Rectal smooth muscle tissue (tissue), 1 donor: ENCODE data around the gene ZNF638.

Experiments used
- H3K27ac ChIP-seq: one replicate; pipeline ENCODE4 v1.7.0; 2013; ENCODE audit warnings: low read depth, low read length, inconsistent platforms
- H3K27me3 ChIP-seq: one replicate; pipeline ENCODE4 v1.7.0; 2013; ENCODE audit warnings: low read length; ENCODE audit not compliant: control insufficient read depth, insufficient read depth
- H3K36me3 ChIP-seq: one replicate; pipeline ENCODE4 v1.7.0; 2013; ENCODE audit warnings: low read length; ENCODE audit not compliant: control insufficient read depth, insufficient read depth
- H3K4me1 ChIP-seq: one replicate; pipeline ENCODE4 v1.7.0; 2013; ENCODE audit warnings: low read length; ENCODE audit not compliant: control insufficient read depth, insufficient read depth
- H3K4me3 ChIP-seq: one replicate; pipeline ENCODE4 v1.7.0; 2013; ENCODE audit warnings: low read length
- H3K9ac ChIP-seq: one replicate; pipeline ENCODE4 v1.7.0; 2013; ENCODE audit warnings: low read length

ZNF638 gene

GRCh38 chr2:71453404-71454220 lies 122.0 kb downstream of the ZNF638 start, which contains the start of gene DYSF:
DYSF (plus strand) TSS chr2:71453561.
- H3K9ac ChIP-seq = no peak within 1 kb of the TSS
- H3K27ac ChIP-seq = peak within 1 kb of the TSS; percentile 79
- H3K27me3 ChIP-seq = no peaks in the 10 kb centered on the region
- peaks cover 41% of the 10 kb centered on the region for H3K4me1 ChIP-seq
- H3K36me3 ChIP-seq = no peaks in the 10 kb centered on the region
- H3K4me3 ChIP-seq = peak within 1 kb of the TSS; percentile 83

- no peak overlapping the region for H3K9ac ChIP-seq
- H3K27me3 ChIP-seq = no peaks in the 10 kb centered on the region
- peaks cover 44% of the 10 kb centered on the region for H3K4me1 ChIP-seq
- no peaks in the 10 kb centered on the region for H3K36me3 ChIP-seq
- H3K4me3 ChIP-seq = peak overlapping the region; percentile 83
- peak overlapping the region; percentile 79 for H3K27ac ChIP-seq
These were observed 122.8 kb downstream of the ZNF638 start for GRCh38 chr2:71454221-71455010.

GRCh38 chr2:71455011-71455740 lies 123.6 kb downstream of the ZNF638 start:
- Histone ChIP-seq H3K36me3 (no peaks in the 10 kb centered on the region), H3K4me1 (peaks cover 44% of the 10 kb centered on the region), H3K4me3 (peak overlapping the region; percentile 83), H3K27me3 (no peaks in the 10 kb centered on the region), H3K27ac (peak overlapping the region; percentile 79), H3K9ac (no peak overlapping the region)

- Histone ChIP-seq H3K27me3 (no peaks in the 10 kb centered on the region), H3K4me1 (peaks cover 44% of the 10 kb centered on the region), H3K9ac (no peak overlapping the region), H3K4me3 (peak overlapping the region; percentile 31), H3K27ac (peak overlapping the region; percentile 79), H3K36me3 (no peaks in the 10 kb centered on the region)
These were observed 124.4 kb downstream of the ZNF638 start for GRCh38 chr2:71455741-71456569.

GRCh38 chr2:71456617-71457016 lies 125.0 kb downstream of the ZNF638 start:
- H3K27me3 ChIP-seq = no peaks in the 10 kb centered on the region
- peak overlapping the region; percentile 79 for H3K27ac ChIP-seq
- H3K36me3 ChIP-seq = no peaks in the 10 kb centered on the region
- H3K9ac ChIP-seq = no peak overlapping the region
- H3K4me1 ChIP-seq = peaks cover 44% of the 10 kb centered on the region
- H3K4me3 ChIP-seq = no peak overlapping the region

- Histone ChIP-seq H3K9ac (no peak overlapping the region), H3K4me1 (peaks cover 44% of the 10 kb centered on the region), H3K36me3 (no peaks in the 10 kb centered on the region), H3K27ac (peak overlapping the region; percentile 79), H3K27me3 (no peaks in the 10 kb centered on the region), H3K4me3 (no peak overlapping the region)
These were observed 125.7 kb downstream of the ZNF638 start for GRCh38 chr2:71457123-71457915.

GRCh38 chr2:71457923-71458322 lies 126.3 kb downstream of the ZNF638 start:
- Histone ChIP-seq H3K36me3 (no peaks in the 10 kb centered on the region), H3K9ac (no peak overlapping the region), H3K4me3 (no peak overlapping the region), H3K27ac (peak overlapping the region; percentile 21), H3K27me3 (no peaks in the 10 kb centered on the region), H3K4me1 (peaks cover 44% of the 10 kb centered on the region)

GRCh38 chr2:71458413-71459083 lies 127.0 kb downstream of the ZNF638 start:
- Histone ChIP-seq H3K4me3 (no peak overlapping the region), H3K36me3 (no peaks in the 10 kb centered on the region), H3K4me1 (peaks cover 44% of the 10 kb centered on the region), H3K27ac (peak overlapping the region; percentile 63), H3K27me3 (no peaks in the 10 kb centered on the region), H3K9ac (no peak overlapping the region)

- no peaks in the 10 kb centered on the region for H3K36me3 ChIP-seq
- H3K27ac ChIP-seq = peak overlapping the region; percentile 63
- H3K9ac ChIP-seq = no peak overlapping the region
- no peak overlapping the region for H3K4me3 ChIP-seq
- H3K27me3 ChIP-seq = no peaks in the 10 kb centered on the region
- H3K4me1 ChIP-seq = peaks cover 44% of the 10 kb centered on the region
These were observed 127.5 kb downstream of the ZNF638 start for GRCh38 chr2:71459084-71459431.

- no peak overlapping the region for H3K27ac ChIP-seq
- H3K9ac ChIP-seq = no peak overlapping the region
- H3K4me1 ChIP-seq = peaks cover 37% of the 10 kb centered on the region
- no peaks in the 10 kb centered on the region for H3K36me3 ChIP-seq
- H3K4me3 ChIP-seq = no peak overlapping the region
- H3K27me3 ChIP-seq = peaks cover 5% of the 10 kb centered on the region
These were observed 128.5 kb downstream of the ZNF638 start for GRCh38 chr2:71460056-71460455.
